HG03342 (cell line): ENCODE measurements around the gene SPATS2.
"Not testable (repeated sequence)": the region's sequence is repeated elsewhere in the genome, so short reads cannot be mapped to it uniquely, and the experiment has no call there.

Experiments
- ATAC-seq: cut with Tn5 transposase; IDR thresholded peaks from one replicate; pipeline ENCODE4 v1.9.1; 2021; ENCODE audit warnings: mild to moderate bottlenecking, moderate library complexity; ENCODE audit not compliant: unreplicated experiment

SPATS2 gene

GRCh38 chr12:49403971-49404450 lies 36.7 kb downstream of the SPATS2 start:
- ATAC-seq: no peak

DNA sequence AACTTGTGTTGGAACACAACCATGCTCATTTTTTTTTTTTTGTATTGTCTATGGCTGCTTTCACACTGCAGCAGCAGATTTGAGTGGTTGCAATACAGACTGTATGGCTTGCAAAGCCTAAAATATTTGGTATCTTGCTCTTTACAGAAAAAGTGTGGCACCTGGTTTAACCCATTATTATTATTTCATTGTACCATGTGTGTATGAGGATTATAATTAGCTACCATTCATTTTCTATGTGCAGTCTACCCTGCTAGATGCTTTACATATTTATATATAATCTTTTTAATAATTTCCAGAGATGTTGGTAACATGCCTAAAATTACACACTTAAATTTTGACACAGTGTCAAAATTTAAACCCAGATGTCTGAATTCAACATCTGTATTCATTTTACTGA lies 37.7 kb downstream of the SPATS2 start:
- ATAC-seq: no peak

- ATAC-seq: no peak
These were observed 43.6 kb downstream of the SPATS2 start for GRCh38 chr12:49410818-49411217.

DNA sequence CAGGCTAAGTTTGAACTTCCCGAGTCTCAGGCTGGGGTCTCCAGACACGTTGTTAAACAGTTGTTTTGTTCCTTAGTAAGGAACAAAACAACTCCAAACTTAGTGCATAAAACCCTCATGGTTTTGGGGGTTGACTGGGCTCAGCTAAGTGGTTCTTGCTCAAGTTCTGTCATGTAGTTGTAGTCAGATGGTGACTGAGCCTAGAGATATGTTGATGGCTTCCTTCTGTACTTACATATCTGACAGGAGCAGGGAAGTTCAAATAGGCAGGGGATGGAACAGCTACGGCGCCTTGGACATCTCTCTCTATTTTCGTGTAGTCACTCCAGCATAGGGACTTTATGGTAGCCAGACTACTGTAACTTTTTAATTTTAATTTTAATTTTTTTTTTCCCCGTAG lies 45.7 kb downstream of the SPATS2 start:
- ATAC-seq: no peak

GRCh38 chr12:49413796-49414195 lies 46.5 kb downstream of the SPATS2 start:
- no peak for ATAC-seq

- no peak for ATAC-seq
These were observed 47.1 kb downstream of the SPATS2 start for GRCh38 chr12:49414364-49414763.

DNA sequence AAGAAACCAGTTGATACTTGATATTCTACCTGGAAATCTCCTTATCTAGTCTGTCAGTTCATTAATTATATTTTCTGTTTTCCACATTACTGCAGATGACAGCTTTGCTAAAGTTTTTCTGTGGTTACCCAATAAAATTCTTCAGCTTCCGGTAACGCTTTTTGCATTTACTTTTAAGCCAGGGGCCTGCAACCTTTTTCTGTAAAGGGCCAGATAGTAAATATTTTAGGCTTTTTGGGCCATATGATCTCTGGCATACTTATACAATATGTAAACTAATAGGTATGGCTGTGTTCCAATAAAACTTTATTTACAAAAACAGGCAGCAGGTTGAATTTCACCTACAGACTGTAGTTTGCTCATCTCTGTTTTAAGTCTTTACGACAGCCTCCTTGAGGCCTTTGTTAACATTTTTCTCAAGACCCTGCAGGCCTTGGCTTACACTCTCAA lies 48.3 kb downstream of the SPATS2 start:
- ATAC-seq: no peak

- ATAC-seq: no peak
These were observed 49.6 kb downstream of the SPATS2 start for GRCh38 chr12:49416892-49417291.

- no peak for ATAC-seq
These were observed 50.3 kb downstream of the SPATS2 start for GRCh38 chr12:49417558-49417957.

DNA sequence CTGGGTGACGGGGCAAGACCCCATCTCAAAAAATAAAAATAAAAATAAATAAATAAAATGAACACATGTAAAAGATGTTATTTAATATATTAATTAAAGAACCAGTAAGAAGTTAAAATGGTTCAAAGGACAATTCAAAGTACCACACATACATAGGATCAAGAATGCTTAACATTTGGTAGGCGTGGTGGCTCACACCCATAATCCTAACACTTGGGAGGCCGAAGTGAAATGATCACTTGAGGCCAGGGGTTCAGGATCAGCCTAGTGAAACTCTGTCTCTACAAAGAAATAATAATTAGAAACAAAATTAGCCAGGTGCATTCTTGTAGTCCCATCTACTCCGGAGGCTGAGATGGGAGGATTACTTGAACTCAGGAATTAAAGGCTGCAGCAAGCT lies 53.3 kb downstream of the SPATS2 start:
- ATAC-seq: no peak

GRCh38 chr12:49422114-49422513 lies 54.9 kb downstream of the SPATS2 start:
- ATAC-seq: no peak

DNA sequence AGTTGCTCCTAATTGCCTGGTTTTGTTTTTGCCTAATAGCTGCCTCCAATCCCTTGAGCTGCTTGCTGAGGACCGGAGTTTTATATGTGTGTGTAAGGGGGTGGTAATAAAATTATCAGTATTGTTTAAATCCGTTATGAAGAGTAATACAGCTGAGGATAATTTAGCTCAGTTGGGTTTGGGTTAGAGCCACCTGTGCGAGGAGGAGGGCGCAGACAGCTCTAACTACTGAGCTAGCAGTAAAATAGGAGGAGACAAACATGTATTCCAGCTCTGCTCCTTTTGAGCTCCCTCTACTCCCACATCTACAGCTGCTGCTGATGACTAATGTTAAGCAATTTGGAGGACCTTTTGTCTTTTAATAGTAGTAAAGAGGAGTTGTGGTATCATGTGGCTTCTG lies 61.5 kb downstream of the SPATS2 start:
- ATAC-seq: no peak

DNA sequence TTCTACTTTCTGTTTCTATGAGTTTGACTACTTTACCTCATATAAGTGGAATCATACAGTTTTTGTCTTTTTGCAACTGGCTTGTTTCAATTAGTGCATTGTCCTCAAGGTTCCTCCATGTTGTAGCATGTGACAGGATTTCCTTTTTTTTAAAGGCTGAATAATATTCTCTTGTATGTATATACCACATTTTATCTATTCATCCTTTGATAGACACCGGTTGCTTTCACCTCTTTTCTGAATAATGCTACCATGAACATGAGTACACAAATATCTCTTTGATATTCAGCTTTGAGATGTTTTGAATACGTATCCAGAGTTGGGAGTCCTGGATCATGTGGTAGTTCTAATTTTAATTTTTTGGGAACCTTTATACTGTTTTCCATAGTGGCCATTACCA lies 65.4 kb downstream of the SPATS2 start:
- ATAC-seq: no peak

GRCh38 chr12:49436799-49437198 lies 69.5 kb downstream of the SPATS2 start:
- ATAC-seq: not testable (repeated sequence)

DNA sequence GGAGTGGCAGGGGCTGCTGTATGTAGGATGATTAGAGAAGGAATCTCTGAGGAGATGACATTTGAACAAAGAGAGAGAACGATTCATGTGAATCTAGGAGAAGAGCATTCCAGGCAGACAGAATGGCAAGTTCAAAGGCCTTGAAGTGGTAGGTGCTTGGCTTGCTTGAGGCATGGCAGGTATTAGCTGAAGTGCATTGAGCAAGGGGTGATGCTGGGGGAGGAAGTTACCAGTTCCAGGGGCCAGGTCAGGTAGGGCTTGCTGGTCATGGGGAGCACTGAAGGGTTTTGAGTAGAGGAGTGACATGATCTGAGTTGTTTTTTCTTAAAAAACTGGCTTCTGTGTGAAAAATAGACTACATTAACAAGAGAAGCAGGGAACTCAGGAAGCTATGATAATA lies 71.8 kb downstream of the SPATS2 start:
- ATAC-seq: no peak

- no peak for ATAC-seq
These were observed 72.8 kb downstream of the SPATS2 start for GRCh38 chr12:49440035-49440434.

DNA sequence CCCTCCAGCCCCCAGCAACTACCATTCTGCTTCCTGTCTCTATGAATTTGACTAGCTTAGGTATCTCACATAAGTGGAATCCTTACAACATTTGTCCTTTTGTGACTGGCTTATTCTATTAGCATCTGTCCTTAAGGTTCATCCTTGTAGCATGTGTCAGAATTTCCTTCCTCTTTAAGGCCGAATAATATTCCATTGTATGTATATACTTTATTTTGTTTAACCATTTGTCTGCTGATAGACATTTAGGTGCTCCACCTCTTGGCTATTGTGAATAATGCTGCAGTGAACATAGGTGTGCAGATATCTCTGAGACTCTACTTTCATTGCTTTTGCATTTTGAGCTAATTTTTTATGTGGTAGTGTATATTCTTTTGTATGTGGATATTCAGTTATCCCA lies 75.7 kb downstream of the SPATS2 start:
- ATAC-seq: no peak

DNA sequence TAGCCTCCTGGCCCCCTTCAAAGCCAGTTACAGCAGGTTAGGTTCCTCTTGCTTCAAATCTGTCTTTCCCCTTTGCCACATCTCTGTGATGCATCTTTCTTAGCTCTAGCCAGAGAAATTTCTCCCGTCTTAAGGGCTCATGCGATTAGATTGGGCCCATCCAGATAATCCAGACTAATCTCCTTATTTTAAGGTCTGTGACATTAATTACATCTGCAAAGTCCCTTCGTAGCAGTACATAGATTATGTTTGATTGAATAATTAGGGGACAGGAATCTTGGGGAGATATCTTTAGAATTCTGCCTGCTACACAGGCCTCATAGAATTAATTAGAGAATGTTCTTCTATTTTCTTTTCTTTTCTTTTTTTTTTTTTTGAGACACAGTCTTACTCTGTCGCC lies 79.3 kb downstream of the SPATS2 start:
- no peak for ATAC-seq

GRCh38 chr12:49448858-49449257 lies 81.6 kb downstream of the SPATS2 start:
- ATAC-seq: no peak

DNA sequence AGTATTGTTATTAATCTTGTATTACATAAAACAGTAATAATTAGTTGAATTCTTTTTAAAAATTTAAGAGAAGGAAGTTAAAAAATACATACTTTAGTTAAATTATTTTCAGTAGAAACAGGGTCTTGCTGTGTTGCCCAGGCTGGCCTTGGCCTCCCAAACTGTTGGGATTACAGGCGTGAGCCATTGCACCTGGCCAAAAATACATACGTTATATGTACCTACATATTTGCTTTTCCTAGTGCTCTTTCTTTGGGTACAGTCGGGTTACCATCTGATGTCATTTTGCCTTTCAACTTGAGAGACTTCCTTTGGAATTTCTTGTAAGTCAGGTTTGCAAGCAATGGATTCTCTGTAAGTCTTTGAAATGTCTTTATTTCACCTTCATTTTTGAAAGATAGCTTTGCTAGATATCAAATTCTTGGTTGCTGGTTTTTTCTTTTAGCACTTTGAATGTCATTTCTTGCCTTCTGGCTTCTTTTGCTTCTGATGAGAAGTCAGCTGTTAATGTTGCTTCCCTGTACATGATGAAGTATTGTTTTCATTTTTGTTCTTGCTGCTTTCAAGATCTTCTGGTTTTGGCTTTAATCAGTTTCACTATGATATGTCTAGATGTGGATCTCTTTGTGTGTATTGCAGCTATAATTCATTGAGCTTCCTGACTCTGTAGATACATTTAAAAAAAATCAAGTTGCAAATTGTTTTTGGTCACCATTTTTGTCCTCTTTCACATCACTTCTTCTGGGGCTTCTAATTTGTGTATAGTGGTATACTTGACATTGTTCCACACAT lies 84.4 kb downstream of the SPATS2 start:
- ATAC-seq: no peak

DNA sequence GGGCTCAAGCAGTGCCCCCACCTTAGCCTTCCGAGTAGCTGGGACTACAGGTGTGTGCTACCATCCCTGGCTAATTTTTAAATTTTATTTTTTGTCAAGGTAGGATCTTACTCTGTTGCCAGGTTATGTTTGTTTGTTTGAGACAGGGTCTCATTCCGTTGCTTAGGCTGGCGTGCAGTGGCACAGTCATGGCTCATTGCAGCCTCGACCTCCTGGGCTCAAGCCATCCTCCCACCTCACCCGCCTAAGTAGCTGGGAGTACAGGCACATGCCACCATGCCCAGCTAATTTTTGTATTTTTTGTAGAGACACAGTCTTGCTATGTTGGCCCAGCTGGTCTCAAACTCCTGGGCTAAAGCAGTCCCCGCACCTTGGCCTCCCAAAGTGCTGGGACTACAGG lies 88.2 kb downstream of the SPATS2 start:
- ATAC-seq: no peak

GRCh38 chr12:49456131-49456679 lies 88.9 kb downstream of the SPATS2 start:
- ATAC-seq: no peak

DNA sequence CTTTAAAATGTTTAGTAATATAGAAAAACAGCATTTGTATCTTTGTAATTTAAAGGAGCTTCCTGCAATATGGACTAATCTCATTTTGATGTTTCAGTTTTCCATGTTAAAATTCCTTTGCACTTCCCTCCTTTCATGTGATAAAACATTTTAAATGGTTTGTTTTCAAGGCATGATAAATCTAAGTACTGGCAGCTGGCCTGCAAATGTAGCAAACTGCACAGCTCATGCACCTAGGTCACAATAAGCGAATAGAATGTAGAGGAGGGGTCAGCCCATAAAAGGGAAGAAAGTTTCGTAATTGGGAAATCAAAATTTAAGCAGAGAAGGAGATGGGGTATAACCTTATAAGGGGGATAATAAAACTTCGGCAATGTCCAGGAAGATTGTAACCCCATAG lies 91.6 kb downstream of the SPATS2 start:
- ATAC-seq: no peak
